Cardiac muscle cell (in vitro differentiated cells and primary cell): ENCODE measurements around the gene CCNB2. TPM values are rescaled to one million over a fixed set of nuclear protein-coding genes. Genes with fewer than 3 reads are reported as not detected.

Experiments used
- DNase-seq, 2 donors: peaks; one replicate each; pipeline versions ENCODE4 v3.0.0 to v3.0.0-alpha.2; 2010 to 2017; ENCODE audit warnings: low read depth in 1 of 2, low spot score in 1 of 2
- H3K27ac ChIP-seq: fragments of 200-600 bp; sonication (generic); 2 replicates; pipeline ENCODE4 v1.5.1; 2016
- H3K27me3 ChIP-seq: fragments of 200-600 bp; sonication (generic); 2 replicates; pipeline ENCODE4 v1.6.0; 2016; ENCODE audit warnings: control low read depth
- H3K36me3 ChIP-seq: fragments of 200-600 bp; sonication (generic); 2 replicates; pipeline ENCODE4 v1.5.1; 2016; ENCODE audit warnings: control low read depth
- H3K4me1 ChIP-seq: fragments of 200-600 bp; sonication (generic); 2 replicates; pipeline ENCODE4 v1.8.1; 2017; ENCODE audit warnings: low read depth, mild to moderate bottlenecking, mixed run types
- H3K4me3 ChIP-seq: fragments of 200-600 bp; sonication (generic); 2 replicates; pipeline ENCODE4 v1.5.1; 2016; ENCODE audit warnings: mild to moderate bottlenecking
- H3K9me3 ChIP-seq: fragments of 200-600 bp; sonication (generic); 2 replicates; pipeline ENCODE4 v1.5.1; 2017; ENCODE audit warnings: low read depth, mild to moderate bottlenecking, control low read depth
- CTCF ChIP-seq: IDR thresholded peaks from 2 replicates; pipeline ENCODE4 v1.5.1; 2012; ENCODE audit warnings: low read depth, mild to moderate bottlenecking, low read length
- polyA plus RNA-seq: library from polyadenylated mRNA; unstranded; fragments of >200 nt; fragmentation: Nextera tagmentation; extraction: Ambion mirVana; gene quantifications from 2 replicates; pipeline ENCODE4 v1.2.1, GENCODE V29; 2016
- total RNA-seq: library from RNA; depleted of rRNA; stranded (reverse); fragments of >200 nt; gene quantifications from 2 replicates; pipeline ENCODE4 v1.2.3, GENCODE V29; 2016

The CCNB2 gene
- total and polyA plus RNA-seq, 2 experiments from 2014 or later = 10.5 to 86.1 TPM

DNA sequence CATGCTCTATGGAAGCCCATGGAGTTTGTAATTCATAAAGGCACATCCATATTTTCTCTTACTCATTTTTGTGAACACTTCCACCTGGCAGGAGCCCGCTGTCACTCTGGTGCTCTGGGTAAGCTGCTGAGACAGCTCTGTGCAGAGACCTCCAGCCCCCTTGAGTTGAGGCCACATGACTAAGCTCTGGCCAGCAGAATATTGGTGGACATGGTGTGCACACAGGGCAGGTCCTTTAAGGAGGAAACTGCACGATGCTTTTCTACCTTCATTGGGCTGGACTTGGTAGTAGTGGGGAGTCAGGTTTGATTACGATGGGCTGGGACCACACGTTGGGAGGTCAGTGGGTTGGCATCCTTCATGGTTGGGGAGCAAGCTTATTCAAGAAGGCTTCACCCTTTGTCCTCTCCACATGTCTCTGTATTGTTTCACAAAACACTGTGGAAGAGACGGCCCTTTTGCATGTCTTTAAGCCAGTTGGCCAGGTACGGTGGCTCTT is 29.0 kb downstream of the CCNB2 start:
- Histone ChIP-seq H3K9me3 (no peaks in the 10 kb centered on the region), H3K27ac (no peak overlapping the region), H3K36me3 (peaks cover 8% of the 10 kb centered on the region), H3K27me3 (no peaks in the 10 kb centered on the region), H3K4me3 (no peak overlapping the region), H3K4me1 (no peaks in the 10 kb centered on the region)
- DNase-seq = no peak
- TF ChIP-seq CTCF = no peak

- peaks cover 8% of the 10 kb centered on the region for H3K36me3 ChIP-seq
- DNase-seq = no peak
- no peak overlapping the region for H3K27ac ChIP-seq
- no peaks in the 10 kb centered on the region for H3K27me3 ChIP-seq
- no peak for TF ChIP-seq CTCF
- H3K4me1 ChIP-seq = no peaks in the 10 kb centered on the region
- H3K4me3 ChIP-seq = no peak overlapping the region
- H3K9me3 ChIP-seq = no peaks in the 10 kb centered on the region
Observed at GRCh38 chr15:59137566-59137965, 32.6 kb downstream of the CCNB2 start.

GRCh38 chr15:59138243-59138642 is 33.3 kb downstream of the CCNB2 start:
- Histone ChIP-seq H3K4me1 (no peaks in the 10 kb centered on the region), H3K36me3 (peaks cover 8% of the 10 kb centered on the region), H3K9me3 (no peaks in the 10 kb centered on the region), H3K27ac (no peak overlapping the region), H3K4me3 (no peak overlapping the region), H3K27me3 (no peaks in the 10 kb centered on the region)
- peak; percentile 67 for TF ChIP-seq CTCF
- DNase-seq = peak; percentile 44 to 58

DNA sequence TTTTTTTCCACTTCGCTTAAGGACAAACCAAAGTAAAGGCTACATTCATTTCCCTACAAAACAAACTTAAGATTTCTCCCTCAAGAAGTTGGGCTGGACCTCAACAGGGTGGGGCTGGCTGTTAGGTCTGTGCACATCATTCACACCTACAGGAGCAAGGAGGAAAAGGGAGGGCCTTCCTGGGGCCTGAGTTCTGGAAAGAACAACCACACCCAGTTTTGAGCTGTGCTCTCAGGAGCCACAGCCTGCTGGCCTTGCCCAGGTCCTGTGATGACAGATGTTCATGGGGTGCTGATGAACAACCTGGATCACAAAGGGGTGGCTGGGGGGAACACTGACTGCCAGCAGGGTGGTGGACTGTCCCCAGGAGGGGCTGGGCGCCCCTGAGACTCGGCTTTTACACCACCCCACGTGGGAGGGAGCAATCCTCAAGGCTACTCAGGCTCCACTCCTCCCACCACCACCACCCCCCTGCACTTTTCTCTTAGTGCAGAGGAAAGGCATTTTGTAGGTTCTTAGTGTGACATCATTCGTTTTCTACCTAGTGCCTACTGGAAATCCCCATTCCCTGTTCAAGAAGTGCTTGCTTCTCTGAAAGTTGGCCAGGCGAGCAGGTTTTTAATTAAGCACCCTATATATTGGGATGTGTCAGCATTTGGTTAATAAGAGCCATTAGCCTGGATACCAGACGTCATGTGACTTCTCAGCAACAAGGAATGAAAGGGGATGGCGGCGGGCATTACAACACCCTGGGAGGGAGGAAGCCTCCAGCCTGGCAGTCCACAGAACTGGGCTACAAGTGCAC is 35.7 kb downstream of the CCNB2 start:
- no peaks in the 10 kb centered on the region for H3K9me3 ChIP-seq
- no peak overlapping the region for H3K27ac ChIP-seq
- no peak overlapping the region for H3K4me3 ChIP-seq
- no peaks in the 10 kb centered on the region for H3K27me3 ChIP-seq
- no peak for TF ChIP-seq CTCF
- no peaks in the 10 kb centered on the region for H3K4me1 ChIP-seq
- peak in 1 of 2 donors; percentile 6 for DNase-seq
- peaks cover 7% of the 10 kb centered on the region for H3K36me3 ChIP-seq

DNA sequence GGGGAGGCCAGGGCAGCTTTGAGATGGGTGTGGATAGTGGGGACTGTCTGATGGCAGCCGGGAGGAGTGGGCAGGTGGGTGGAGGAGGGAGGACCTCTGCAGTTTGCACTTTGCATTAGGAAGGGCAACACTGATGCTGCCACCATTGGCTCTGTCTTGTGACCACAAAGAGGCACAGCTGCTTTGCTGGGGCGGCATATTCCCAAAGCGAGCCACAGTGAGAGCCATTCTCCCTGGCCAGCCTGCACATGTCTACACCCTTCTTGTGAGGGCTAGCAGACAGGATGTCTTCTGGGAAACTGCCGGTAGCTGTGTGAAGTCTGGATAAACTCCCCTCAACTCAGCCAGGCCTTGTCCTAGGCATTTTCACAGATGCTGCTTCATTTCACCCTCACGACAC is 38.3 kb downstream of the CCNB2 start:
- H3K4me1 ChIP-seq = no peaks in the 10 kb centered on the region

More for the DNA sequence above, 38.3 kb downstream of the CCNB2 start:
- H3K27ac ChIP-seq = no peak overlapping the region
- no peaks in the 10 kb centered on the region for H3K9me3 ChIP-seq
- TF ChIP-seq CTCF = no peak
- no peak for DNase-seq
- H3K4me3 ChIP-seq = no peak overlapping the region
- peaks cover 1% of the 10 kb centered on the region for H3K36me3 ChIP-seq
- no peaks in the 10 kb centered on the region for H3K27me3 ChIP-seq
